LNCAP (cell line): ENCODE results near the gene RBM15.

ENCODE experiments used
- TF ChIP-seq, protein P1 (sequence below): fragments of 450-650 bp; IDR thresholded peaks from 2 replicates; pipeline ENCODE4 v1.5.1; 2017; ENCODE audit warnings: mild to moderate bottlenecking

RBM15 gene

DNA sequence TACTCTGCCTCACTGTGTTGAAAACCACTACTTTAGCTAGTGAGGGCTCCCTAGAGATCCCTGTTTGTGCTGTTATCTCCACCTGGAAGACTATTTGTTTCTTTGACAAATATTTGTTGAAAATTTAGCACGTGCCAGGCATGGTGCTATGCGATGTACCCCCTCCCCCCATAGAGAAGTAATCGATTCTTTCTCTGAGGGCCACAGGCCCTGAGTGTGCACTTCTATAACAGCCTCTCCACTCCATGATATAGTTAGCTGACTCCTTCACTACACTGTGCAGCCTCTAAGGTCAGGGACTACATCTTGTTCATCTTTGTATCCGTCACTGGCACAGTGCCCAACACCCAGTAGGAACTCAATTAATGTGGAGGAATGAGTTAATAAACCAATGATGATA, 17.3 kb upstream of the RBM15 start:
- TF ChIP-seq, protein P1, sequence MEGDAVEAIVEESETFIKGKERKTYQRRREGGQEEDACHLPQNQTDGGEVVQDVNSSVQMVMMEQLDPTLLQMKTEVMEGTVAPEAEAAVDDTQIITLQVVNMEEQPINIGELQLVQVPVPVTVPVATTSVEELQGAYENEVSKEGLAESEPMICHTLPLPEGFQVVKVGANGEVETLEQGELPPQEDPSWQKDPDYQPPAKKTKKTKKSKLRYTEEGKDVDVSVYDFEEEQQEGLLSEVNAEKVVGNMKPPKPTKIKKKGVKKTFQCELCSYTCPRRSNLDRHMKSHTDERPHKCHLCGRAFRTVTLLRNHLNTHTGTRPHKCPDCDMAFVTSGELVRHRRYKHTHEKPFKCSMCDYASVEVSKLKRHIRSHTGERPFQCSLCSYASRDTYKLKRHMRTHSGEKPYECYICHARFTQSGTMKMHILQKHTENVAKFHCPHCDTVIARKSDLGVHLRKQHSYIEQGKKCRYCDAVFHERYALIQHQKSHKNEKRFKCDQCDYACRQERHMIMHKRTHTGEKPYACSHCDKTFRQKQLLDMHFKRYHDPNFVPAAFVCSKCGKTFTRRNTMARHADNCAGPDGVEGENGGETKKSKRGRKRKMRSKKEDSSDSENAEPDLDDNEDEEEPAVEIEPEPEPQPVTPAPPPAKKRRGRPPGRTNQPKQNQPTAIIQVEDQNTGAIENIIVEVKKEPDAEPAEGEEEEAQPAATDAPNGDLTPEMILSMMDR = no peak

DNA sequence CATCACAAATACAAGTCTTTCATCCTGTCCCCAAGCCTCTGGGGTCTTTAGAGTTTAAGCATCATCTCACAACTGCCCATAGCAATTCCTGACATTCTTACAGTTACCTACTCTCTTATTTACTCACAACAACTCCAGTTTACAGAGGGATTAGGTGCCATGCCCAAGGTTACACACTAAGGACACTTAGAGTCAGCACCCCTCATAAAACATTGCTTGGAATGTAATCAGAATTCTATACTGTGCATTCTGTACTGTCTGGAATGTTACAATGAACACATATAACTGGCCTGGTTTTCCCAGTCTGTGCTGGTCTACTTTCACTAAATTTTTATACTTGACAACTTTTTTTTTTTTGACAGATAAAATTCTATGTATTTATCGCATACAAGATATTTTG, 14.5 kb upstream of the RBM15 start:
- TF ChIP-seq, protein P1 = no peak

DNA sequence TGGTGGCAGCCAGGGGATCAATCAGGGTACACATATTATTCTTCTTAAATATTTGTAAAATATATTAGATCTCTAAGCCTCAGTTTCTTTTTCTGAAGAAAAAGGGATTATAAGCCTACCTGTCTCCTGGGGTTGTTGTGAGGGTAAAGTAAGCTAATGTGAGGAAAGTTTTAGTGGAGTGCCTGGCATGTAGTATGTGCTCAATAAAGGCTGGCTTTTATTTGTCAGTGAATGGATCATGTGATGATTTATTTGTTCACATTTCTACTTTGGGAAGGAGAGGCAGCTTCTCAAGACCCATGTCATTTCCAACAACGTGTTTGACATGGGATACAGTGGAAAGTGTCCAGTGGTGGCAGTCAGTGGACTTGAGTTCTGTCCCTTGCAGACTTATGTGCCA, 12.4 kb upstream of the RBM15 start:
- TF ChIP-seq, protein P1 = no peak

DNA sequence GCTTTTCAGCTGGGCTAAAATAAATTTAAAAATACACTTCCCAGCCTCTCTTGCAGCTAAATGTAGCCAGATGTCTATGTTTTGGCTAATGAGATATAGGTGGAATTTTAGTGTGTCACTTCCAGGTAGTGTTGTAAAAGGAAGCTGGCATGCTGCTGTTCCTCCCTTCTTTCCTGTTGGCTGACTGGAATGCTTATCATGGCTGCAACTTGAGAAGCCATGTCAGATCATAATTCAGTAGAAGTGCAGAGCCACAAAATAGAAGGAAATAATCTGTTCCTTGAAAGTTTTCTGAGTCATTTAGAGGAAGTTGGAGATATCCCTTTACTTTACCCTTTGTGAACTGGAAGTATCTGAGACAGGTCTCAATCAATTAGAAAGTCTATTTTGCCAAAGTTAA, 10.9 kb upstream of the RBM15 start:
- TF ChIP-seq, protein P1 = no peak

DNA sequence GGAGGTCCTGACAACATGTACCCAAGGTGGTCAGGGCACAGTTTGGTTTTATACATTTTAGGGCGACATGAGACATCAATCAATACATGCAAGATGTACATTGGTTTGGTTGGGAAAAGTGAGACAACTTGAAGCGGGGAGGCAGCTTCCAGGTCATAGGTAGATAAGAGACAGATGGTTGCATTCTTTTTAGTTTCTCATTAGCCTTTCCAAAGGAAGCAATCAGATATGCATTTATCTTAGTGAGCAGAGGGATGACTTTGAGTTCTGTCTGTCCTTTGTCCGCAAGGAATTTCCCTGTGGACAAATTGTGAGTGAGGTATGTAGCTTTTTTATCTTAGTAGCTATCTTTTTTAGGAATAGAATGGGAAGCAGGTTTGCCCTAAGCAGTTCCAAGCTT, 10.5 kb upstream of the RBM15 start:
- TF ChIP-seq, protein P1 = no peak

DNA sequence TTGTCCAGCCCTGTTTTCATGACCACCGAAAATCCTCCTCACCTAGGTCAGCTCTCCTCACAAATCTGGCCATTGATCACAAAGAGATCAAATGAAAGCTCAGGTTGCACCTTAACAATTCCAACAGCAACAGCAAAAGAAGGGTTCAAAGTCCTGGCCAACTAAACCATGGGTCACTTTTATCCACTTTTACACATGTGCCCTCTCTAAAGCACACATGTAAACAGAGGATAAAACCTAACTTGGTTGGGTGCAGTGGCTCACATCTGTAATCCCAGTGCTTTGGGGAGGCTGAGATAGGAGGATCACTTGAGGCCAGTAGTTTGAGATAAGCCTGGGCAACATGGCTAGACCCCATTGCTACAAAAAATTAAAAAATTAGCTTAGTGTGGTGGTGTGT, 3.9 kb upstream of the RBM15 start:
- TF ChIP-seq, protein P1 = no peak

DNA sequence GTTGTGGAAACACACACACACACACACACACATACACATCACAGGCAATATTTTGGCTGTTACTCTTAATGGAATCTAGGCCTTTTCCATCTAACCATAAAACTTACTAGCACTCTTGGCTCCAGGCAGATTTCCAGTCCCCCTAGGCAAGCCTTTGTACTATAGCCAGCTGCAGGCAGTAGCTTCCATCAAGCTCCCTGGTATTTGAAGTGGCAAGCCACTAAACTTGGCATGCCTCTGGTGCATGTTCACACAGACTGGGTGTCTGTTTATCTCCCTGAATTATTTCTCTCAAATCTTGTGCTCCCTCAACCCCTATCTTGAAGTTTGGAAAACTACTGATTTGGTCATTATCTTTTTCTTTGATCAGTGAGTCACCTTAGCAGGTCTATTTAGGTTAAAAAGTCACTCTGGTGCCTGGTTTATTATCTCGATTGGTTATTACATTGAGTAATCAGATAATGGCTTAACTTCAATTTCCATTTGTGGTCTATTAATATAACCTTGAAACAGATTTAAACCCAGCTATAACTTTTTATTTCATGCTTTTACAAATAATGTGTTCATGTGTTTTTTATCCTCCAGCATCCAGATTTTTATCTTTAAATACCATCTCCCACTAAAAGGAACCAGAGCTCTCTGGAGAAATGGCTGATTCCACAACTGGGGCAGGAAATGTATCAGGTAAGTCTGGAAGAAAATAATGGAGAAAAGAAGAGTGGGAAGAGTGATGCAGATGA, 2.7 kb upstream of the RBM15 start:
- TF ChIP-seq, protein P1 = no peak
